ENCODE results near the gene PRRT1B.

- no peak for TF ChIP-seq EZH2 (IDR thresholded peaks at IDR 0.05)
- TF ChIP-seq FOXP2 (optimal IDR thresholded peaks at IDR 0.05; ENCODE audit: control extremely low read depth, extremely low read length, insufficient read depth) = no peak
Observed at GRCh38 chr9:131528186-131528585, 17.1 kb upstream of the PRRT1B start.
